ENCODE data around the gene ZNF564. TPM values are rescaled to one million over a fixed set of nuclear protein-coding genes. Genes with fewer than 3 reads are reported as not detected.

ZNF564 gene
- total and polyA plus RNA-seq, 2 of the 13 experiments (the other 11 are each of a cell fraction or from before 2014, with no cell fraction given) = 2.3 to 11.1 TPM

DNA sequence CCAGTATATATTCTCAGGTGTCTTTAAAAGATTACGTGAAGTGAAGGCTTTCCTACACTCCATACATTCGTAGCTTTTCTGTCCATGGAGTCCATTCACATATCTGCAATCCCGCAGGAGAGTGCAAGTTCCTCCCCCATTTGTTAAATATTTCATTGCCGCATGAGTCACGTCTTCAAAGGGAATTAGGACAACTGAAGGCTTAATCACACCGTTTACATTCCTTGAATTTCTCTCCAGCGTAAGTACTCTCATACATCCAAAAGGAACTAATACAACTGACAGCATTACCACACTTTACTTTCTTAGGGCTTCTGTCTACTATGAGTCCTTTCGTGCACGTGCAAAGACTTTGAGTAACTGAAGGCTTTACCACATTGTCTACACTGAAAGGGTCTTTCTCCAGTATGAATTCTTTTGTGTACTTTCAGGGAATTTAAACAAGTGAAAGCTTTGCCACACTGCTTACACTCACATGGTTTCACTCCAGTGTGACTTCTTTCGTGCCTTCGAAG is 29.0 kb upstream of the ZNF564 start (continued):
- TF ChIP-seq, protein P1, sequence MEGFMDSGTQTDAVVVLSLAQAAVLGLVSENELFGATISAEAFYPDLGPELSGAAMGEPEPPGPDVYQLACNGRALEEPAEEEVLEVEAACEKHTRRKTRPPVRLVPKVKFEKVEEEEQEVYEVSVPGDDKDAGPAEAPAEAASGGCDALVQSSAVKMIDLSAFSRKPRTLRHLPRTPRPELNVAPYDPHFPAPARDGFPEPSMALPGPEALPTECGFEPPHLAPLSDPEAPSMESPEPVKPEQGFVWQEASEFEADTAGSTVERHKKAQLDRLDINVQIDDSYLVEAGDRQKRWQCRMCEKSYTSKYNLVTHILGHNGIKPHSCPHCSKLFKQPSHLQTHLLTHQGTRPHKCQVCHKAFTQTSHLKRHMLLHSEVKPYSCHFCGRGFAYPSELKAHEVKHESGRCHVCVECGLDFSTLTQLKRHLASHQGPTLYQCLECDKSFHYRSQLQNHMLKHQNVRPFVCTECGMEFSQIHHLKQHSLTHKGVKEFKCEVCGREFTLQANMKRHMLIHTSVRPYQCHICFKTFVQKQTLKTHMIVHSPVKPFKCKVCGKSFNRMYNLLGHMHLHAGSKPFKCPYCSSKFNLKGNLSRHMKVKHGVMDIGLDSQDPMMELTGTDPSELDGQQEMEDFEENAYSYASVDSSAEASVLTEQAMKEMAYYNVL (CRISPR knock-in tag; IDR thresholded peaks at IDR 0.05; ENCODE audit: borderline replicate concordance) = no peak
- TF ChIP-seq KMT2A (CRISPR knock-in tag; IDR thresholded peaks at IDR 0.05) (no peak), RBAK (CRISPR knock-in tag; IDR thresholded peaks at IDR 0.05) (no peak), CENPX (CRISPR knock-in tag; IDR thresholded peaks at IDR 0.05) (no peak), RFXAP (CRISPR knock-in tag; IDR thresholded peaks at IDR 0.05; ENCODE audit: borderline replicate concordance) (no peak), KDM5A (IDR thresholded peaks at IDR 0.05; ENCODE audit: borderline replicate concordance, low read length) (no peak), ZNF792 (CRISPR knock-in tag; IDR thresholded peaks at IDR 0.05) (no peak)
- TF ChIP-seq, protein P2, sequence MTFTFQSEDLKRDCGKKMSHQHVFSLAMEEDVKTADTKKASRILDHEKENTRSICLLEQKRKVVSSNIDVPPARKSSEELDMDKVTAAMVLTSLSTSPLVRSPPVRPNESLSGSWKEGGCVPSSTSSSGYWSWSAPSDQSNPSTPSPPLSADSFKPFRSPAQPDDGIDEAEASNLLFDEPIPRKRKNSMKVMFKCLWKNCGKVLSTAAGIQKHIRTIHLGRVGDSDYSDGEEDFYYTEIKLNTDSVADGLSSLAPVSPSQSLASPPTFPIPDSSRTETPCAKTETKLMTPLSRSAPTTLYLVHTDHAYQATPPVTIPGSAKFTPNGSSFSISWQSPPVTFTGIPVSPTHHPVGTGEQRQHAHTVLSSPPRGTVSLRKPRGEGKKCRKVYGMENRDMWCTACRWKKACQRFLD (CRISPR knock-in tag; IDR thresholded peaks at IDR 0.05; ENCODE audit: borderline replicate concordance) = no peak
- TF ChIP-seq, protein P3, sequence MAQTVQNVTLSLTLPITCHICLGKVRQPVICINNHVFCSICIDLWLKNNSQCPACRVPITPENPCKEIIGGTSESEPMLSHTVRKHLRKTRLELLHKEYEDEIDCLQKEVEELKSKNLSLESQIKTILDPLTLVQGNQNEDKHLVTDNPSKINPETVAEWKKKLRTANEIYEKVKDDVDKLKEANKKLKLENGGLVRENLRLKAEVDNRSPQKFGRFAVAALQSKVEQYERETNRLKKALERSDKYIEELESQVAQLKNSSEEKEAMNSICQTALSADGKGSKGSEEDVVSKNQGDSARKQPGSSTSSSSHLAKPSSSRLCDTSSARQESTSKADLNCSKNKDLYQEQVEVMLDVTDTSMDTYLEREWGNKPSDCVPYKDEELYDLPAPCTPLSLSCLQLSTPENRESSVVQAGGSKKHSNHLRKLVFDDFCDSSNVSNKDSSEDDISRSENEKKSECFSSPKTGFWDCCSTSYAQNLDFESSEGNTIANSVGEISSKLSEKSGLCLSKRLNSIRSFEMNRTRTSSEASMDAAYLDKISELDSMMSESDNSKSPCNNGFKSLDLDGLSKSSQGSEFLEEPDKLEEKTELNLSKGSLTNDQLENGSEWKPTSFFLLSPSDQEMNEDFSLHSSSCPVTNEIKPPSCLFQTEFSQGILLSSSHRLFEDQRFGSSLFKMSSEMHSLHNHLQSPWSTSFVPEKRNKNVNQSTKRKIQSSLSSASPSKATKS (CRISPR knock-in tag; IDR thresholded peaks at IDR 0.05) = no peak
- TF ChIP-seq, protein P4, sequence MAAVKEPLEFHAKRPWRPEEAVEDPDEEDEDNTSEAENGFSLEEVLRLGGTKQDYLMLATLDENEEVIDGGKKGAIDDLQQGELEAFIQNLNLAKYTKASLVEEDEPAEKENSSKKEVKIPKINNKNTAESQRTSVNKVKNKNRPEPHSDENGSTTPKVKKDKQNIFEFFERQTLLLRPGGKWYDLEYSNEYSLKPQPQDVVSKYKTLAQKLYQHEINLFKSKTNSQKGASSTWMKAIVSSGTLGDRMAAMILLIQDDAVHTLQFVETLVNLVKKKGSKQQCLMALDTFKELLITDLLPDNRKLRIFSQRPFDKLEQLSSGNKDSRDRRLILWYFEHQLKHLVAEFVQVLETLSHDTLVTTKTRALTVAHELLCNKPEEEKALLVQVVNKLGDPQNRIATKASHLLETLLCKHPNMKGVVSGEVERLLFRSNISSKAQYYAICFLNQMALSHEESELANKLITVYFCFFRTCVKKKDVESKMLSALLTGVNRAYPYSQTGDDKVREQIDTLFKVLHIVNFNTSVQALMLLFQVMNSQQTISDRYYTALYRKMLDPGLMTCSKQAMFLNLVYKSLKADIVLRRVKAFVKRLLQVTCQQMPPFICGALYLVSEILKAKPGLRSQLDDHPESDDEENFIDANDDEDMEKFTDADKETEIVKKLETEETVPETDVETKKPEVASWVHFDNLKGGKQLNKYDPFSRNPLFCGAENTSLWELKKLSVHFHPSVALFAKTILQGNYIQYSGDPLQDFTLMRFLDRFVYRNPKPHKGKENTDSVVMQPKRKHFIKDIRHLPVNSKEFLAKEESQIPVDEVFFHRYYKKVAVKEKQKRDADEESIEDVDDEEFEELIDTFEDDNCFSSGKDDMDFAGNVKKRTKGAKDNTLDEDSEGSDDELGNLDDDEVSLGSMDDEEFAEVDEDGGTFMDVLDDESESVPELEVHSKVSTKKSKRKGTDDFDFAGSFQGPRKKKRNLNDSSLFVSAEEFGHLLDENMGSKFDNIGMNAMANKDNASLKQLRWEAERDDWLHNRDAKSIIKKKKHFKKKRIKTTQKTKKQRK (IDR thresholded peaks at IDR 0.05; ENCODE audit: low read length) = no peak
- TF ChIP-seq, protein P5, sequence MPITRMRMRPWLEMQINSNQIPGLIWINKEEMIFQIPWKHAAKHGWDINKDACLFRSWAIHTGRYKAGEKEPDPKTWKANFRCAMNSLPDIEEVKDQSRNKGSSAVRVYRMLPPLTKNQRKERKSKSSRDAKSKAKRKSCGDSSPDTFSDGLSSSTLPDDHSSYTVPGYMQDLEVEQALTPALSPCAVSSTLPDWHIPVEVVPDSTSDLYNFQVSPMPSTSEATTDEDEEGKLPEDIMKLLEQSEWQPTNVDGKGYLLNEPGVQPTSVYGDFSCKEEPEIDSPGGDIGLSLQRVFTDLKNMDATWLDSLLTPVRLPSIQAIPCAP (CRISPR knock-in tag; IDR thresholded peaks at IDR 0.05; ENCODE audit: low read depth) = no peak
- TF ChIP-seq, protein P6, sequence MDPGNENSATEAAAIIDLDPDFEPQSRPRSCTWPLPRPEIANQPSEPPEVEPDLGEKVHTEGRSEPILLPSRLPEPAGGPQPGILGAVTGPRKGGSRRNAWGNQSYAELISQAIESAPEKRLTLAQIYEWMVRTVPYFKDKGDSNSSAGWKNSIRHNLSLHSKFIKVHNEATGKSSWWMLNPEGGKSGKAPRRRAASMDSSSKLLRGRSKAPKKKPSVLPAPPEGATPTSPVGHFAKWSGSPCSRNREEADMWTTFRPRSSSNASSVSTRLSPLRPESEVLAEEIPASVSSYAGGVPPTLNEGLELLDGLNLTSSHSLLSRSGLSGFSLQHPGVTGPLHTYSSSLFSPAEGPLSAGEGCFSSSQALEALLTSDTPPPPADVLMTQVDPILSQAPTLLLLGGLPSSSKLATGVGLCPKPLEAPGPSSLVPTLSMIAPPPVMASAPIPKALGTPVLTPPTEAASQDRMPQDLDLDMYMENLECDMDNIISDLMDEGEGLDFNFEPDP (CRISPR knock-in tag; conservative IDR thresholded peaks at IDR 0.05) = no peak
- TF ChIP-seq, protein P7, sequence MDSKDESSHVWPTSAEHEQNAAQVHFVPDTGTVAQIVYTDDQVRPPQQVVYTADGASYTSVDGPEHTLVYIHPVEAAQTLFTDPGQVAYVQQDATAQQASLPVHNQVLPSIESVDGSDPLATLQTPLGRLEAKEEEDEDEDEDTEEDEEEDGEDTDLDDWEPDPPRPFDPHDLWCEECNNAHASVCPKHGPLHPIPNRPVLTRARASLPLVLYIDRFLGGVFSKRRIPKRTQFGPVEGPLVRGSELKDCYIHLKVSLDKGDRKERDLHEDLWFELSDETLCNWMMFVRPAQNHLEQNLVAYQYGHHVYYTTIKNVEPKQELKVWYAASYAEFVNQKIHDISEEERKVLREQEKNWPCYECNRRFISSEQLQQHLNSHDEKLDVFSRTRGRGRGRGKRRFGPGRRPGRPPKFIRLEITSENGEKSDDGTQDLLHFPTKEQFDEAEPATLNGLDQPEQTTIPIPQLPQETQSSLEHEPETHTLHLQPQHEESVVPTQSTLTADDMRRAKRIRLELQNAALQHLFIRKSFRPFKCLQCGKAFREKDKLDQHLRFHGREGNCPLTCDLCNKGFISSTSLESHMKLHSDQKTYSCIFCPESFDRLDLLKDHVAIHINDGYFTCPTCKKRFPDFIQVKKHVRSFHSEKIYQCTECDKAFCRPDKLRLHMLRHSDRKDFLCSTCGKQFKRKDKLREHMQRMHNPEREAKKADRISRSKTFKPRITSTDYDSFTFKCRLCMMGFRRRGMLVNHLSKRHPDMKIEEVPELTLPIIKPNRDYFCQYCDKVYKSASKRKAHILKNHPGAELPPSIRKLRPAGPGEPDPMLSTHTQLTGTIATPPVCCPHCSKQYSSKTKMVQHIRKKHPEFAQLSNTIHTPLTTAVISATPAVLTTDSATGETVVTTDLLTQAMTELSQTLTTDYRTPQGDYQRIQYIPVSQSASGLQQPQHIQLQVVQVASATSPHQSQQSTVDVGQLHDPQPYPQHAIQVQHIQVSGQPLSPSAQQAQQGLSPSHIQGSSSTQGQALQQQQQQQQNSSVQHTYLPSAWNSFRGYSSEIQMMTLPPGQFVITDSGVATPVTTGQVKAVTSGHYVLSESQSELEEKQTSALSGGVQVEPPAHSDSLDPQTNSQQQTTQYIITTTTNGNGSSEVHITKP (CRISPR knock-in tag; IDR thresholded peaks at IDR 0.05; ENCODE audit: low read depth) = no peak
